ENCODE data around the gene NPTN.
"Not testable (repeated sequence)": the region's sequence is repeated elsewhere in the genome, so short reads cannot be mapped to it uniquely, and the experiment has no call there.

NPTN gene

DNA sequence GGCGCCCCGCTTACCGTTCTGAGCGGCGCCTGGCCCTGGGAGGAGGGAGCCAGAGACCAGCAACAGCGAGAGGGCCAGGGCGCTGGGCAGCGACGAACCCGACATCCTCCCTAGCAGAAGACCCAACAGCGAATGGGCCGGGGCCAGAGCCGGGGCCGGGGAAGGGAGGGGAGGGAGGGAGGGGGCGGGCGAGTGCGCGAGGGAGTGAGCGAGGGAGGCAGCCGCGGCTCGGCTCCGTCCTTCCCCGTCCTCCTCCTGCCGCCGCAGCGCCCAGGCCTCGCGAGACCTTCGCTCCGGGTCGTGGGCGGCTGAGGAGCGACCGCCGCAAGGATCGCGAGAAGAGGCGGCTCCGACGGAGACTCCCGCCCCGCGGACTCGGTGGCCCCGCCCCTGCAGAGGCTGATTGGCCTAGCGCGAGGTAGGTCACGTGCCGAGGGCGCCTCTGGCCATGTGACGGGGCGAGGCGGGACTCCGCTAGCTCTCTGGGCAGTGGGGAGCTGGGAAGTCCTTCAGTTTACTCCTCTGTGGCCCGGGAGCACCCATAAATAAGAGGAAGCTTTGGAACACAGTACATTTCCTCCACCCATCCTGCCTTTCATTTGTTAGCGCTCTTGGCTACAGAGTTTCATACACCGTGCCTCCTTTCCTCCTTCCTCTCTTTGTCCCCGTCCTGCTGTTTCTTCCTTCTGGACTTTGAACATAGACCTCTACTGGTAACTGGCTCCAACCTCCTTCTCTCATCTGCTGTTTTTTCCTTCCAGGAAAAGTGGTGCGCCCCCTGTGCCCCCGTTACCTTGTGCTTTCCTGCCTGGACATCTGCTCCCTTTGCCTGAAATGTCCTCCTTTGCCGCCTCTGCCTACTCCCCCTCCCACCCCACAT lies at the start of gene NPTN:
Gene NPTN (minus strand): TSS at position 279 of the 880 bp plus-strand sequence. CDS start 174 bp downstream, at position 105.
- peak; percentile 97 for DNase-seq

DNA sequence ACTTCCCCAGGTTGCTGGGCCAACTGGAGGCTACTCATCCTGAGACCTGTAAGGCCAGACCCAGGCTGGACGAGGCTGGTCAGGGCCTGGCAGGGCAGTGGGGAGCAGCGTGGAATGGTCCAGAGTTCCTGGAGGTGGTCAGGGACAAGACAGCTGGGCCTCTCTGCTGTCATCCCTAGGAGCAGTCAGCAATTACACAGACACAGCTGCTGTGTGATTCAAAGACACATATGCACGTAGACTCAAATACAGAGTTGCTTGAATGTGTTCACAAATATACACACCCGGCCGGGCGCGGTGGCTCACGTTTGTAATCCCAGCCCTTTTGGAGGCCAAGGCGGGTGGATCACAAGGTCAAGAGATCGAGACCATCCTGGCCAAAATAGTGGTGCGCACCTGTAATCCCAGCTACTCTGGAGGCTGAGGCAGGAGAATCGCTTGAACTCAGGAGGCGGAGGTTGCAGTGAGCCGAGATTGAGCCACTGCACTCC lies 49.5 kb upstream of the NPTN start:
- DNase-seq, result no peak

DNA sequence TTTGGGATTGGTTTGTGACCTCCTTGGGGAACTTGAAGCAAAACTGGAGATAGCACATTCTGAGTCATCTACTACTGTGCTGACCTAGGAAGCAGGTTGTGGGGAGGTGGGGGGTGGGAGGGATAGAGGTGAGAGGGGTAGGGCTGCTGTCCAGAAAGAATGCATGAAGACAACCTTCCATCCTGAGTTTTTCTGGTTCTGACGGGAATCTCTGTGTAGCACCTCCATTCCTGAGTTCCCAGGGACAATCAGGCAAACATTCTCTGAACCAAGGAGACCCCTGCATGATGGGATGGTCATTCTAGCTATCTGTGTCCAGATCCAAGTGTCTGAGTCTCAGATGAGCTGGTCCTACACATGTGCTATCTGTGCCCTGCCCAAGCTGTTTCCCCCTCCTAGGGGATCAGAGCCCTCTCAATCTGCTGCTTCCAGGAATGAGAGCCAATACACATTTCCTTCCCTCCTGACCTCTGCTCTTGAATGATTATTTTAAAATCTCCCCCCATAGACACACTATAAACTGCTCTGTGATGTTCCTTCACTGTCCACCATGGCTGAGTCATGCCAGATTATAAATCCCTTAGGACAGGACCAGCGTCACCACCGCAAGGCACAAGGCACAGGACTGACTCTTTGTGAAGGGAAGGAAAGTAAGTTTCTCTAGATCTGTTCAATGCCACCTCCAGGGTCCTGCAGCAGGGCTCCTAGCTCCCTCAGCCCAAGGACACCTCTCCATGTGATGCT lies 48.8 kb upstream of the NPTN start:
- DNase-seq, result no peak

DNA sequence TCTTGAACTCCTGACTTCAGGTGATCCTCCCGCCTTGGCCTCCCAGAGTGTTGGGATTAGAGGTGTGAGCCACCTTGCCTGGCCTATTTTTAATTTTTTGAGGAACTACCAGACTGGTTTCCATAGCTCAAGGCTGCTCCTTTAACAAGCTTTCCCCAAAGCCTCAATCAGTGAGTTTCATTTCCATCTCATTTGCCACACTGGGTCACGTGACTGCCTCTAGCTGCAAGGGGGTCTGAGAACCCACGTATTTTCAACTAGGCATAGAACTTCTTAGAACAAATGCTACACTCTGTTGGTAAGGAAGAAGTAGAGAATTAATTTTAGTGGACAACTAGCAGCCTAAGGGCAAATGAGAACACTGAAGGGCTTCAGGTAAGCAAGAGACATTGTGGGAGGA lies 47.9 kb upstream of the NPTN start:
- no peak for DNase-seq

DNA sequence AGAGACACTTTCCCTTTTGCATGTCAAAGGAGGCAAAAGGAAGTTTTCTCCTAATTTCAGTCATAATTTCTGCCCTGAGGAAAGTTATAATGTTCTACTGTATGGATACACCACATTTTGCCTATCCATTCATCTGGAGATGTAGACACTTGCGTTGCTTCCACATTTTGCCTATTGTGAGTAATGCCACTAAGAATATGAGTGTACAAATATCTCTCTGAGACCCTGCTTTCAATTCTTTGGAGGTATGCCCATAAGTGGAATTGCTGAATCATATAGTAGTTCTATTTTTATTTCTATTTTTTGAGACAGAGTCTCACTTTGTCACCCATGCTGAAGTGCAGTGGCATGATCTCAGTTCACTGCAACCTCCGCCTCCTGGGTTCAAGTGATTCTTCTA lies 47.4 kb upstream of the NPTN start:
- no peak for DNase-seq

DNA sequence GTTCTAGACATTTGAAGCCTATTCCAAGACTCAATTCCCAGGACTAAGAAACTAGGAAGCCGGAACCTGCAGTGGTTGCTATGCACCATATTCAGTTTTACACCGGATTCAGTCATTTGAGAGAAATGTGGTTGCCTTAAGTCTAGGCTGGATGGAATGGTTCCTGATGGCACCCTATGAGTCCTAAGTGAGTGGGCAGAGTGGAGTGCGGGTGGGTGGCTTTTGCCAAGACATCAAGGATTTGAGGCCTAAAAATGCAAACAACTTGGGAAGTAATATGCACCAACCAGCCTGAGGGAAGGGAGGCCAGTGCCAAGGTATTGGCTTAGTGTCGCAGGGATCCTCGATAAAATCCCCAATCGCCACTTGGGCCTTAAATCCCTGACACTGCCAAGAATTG lies 46.8 kb upstream of the NPTN start:
- DNase-seq, result no peak

DNA sequence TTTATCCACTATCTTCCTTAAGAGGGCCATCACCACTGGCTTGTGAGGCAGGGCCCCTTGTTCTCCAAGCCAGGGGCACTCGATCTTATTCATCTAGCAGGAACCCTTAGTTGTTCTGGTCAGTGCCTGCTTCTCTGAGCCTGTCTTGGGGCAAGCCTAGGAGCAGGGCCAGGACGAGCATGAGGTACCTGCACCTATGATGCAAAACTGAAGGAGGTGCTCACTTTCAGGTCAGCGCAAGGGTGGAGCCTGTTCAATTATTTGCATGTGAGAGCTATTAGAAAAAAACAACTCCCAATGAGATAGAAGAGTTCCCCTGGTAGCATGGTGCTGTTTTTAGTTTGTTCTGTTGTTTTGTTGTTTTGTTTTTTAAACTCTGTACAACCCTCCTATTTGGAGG lies 46.0 kb upstream of the NPTN start:
- DNase-seq, result no peak

DNA sequence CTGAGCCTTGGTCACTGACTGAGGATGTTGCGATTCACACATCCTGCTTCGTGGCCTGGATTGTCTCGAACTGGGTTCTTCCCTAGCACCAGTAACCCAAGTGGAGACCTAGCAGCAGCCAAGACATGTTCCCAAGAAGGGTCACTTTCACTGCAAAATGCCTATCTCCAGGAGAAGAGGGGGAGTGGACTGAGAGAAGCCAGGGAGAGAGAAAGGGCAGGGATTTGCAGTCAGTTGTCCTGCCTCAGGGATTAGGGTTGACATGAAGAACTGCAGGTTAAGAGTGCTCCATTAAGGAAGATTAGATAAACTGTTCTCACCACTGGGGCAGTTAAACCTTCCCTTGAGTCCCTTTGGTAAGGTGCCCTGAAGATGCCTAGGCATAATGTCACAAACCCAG lies 45.3 kb upstream of the NPTN start:
- no peak for DNase-seq

DNA sequence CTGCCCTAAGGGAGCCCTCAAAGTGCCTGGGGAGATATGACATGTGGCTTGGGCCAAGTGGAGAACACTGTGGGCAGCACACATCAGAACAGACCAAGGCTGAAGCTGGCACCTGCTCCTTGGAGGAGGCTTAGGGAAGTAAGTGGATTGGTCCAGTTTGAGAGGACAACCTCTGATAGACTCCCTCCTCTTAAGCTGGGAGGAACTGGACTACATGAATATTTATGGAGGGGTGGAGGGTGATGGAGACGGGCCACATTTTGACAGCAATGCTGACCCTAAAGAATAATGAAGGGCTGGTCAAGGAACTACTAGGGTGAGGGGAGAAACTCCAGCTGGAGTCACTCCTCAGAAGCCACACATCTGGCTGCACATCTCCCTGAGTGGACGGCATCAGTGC lies 44.5 kb upstream of the NPTN start:
- no peak for DNase-seq

DNA sequence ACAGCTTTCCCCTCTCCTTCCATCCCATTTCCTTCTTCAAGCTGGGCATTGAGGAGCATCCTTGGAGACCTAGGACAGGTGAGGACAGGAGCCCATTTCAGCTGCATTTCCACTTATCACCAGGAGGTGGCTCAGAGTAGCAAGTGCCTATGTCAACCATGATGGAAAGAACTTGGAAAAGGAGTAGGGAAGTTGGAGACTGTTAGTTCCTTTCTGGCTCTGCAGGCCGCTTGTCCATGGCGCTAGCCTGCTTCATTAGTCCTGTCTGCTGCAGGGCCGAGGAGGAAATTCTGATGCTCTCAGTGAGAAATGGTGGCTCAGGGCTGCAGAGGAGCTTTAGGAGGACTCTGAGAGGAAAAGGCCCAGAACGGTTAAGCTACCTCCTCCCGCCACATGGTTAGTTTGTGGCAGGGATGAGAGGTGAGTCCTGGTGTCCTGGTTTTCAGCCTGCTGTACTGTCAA lies 44.0 kb upstream of the NPTN start:
- DNase-seq, result peak; percentile 36

DNA sequence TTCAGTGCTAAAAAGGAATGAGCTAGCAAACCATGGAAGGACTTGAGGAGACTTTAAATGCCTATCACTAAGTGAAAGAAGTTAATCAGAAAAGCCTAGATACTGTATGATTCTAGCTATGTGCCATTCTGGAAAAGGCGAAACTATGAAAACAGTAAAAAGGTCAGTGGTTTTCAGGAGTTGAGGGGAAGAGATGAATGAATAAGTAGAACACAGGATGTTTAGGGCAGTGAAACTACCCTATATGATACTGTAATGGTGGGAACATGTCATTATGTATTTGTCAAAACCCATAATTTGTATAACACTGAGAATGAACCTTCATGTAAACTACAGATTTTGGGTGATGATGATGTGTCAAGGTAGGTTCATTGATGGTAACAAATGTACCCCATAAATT lies 41.4 kb upstream of the NPTN start:
- no peak for DNase-seq

DNA sequence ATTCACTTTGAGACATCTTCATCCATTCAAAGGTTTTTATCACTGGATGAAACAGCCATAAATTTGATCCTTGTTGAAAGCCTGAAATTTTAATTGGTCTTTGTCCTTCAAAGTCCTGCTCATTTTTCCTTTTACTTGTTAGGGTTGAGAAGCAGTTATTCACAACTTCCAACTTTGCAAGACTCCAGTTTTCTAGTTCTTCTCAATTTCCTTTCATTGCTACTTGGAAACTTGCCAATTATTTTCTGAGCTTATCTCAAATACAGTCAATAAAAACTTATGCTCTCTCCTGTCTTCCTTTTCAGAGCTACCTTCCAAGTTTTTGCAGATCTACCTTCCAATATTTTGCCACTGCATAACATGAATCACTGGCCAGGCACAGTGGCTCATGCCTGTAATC lies 27.3 kb upstream of the NPTN start:
- DNase-seq, result no peak

DNA sequence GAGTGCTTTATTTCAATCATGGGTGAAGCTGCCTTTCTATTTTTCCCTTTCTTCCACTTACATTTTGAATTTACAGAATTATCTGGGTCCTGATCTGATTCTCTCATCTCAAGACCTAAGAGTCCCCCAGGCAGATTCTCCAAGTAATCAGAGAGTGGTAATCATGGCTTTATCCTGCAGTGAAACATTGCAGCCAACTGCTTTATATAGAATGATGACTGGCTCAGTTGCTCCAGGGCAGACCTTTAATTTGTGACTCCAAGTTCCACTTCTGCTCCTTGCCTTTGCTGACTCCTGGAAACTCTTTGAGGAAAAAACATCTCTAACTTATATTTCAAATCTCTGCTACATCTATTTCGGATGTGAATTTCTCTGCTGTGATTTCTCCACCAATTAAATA lies 25.5 kb upstream of the NPTN start:
- no peak for DNase-seq

DNA sequence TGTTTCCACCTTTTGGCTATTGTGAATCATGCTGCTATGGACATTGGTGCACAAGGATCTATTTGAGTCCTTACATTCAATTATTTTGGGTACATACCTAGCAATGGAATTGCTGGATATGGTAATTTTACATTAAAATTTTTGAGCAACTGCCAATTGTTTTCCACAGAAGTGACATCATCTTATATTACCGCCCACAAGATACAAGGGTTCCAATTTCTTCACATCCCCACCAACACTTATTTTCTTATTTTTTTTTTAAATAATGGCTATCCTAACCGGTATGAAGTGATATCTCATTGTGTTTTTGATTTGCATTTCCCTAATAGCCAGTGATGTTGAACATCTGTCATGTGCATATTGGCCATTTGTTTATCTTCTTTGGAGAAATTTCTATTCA lies 22.5 kb upstream of the NPTN start:
- DNase-seq, result no peak

DNA sequence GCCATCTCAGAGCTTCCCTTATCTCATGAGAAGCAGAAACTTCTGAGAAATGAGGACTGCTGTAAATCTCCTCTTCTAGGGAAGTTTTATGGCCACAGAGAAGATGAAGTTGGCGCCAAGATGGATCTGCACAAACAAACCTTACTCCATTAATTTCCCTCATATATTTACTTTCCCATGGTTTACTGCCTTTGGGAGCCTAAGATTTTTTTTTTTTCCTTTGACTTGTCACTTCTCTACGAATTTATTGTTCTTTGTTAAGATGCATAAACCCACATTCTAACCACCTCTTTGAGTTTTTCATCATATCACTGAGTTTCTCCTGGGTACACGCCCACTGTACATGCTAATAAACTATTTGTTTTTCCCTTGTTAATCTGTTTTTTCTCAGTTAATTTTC lies 21.5 kb upstream of the NPTN start:
- DNase-seq, result no peak

DNA sequence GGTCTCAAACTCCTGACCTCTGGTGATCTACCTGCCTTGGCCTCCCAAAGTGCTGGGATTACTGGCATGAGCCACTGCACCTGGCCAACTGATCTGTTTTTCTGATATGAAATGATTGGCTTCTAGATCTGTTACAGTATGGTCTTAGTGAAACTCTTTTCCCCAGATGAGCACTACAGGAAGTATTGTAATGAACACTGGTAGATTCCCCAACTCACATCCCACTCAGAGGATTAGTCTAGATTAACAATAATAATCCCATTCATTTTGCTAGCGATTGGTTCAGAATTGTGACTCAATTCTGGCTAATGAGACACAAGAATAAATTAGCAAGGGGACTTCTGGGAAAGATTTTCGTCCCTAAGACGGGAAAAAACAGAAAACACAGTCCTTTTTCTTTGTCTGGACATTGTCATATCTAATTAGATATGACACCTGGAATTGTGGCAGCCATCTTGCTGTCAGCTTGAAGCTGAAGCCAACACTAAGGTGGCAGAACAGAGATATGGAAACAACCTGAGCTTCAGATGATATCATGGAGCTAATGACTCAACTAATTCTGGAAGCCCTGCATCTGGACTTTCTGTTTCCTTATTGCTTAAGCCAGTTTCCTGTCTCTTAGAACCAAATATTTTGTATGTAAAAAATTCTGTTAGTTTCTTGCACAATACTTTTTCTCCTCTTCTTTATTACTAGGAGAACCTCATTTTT lies 17.4 kb upstream of the NPTN start:
- no peak for DNase-seq

DNA sequence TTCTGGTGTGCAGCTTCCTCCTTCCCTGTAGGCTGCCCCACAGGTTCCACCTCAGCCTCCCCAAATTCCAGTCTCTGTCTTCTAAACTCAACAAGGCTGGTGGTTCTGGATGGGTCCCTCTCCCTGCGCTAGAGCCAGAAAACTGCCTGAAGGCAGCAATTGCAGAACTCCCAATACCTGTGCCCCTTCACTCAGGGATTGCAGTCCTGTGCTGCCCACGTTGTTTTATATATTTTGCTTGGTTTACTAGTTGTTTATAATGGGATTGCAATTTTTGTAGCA lies 14.8 kb upstream of the NPTN start:
- DNase-seq, result no peak

DNA sequence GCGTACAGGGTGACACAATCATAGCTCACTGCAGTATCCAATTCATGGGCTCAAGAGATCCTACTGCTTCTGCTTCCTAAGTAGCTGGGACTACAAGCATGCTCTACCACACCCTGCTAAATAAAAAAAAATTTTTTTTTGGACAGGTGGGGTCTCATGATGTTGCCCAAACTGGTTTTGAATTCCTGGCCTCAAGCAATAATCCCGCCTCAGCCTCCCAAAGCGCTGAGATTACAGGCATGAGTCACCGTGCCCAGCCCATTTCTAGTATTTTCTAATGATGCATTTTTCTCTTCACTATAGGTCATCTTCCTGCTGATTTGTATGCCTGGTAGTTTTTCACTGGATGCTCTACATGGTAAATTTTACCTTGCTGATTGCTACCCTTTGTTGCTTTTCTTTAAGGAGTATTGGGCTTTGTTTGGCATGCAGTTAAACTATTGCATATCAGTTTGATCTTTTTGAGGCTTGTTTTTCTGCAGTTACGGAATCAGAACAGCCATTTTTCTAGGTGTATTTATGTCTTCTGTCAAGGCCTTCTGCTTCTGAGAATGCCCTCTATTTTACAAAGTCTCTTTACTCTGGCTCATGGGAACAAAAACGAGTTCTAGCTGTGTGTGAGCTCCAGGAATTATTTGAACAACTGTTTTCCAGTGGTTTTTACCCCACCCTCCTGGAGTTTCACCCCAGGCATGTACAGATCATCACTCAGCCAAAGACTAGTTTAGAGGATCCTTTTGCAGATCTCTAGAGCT lies 14.2 kb upstream of the NPTN start:
- DNase-seq, result no peak

DNA sequence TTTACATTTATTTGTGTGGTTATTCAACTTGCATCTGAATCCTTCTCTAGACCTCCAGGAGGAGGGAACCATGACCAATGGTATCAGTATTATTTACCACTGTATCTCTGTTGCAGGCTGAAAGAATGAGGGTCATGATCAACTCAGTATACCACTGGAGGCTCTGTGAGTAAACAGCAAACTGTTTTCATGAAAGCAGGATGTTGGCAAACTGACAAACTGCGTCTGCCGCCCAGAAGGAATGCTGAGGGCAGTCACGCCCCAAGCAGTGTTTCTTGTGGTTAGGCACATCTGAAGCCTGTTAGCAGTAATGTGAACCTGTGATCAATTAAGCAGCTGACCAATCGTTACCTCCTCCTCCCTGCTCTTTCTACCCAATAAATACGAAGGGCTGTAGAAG lies 6.3 kb upstream of the NPTN start:
- not testable (repeated sequence) for DNase-seq

DNA sequence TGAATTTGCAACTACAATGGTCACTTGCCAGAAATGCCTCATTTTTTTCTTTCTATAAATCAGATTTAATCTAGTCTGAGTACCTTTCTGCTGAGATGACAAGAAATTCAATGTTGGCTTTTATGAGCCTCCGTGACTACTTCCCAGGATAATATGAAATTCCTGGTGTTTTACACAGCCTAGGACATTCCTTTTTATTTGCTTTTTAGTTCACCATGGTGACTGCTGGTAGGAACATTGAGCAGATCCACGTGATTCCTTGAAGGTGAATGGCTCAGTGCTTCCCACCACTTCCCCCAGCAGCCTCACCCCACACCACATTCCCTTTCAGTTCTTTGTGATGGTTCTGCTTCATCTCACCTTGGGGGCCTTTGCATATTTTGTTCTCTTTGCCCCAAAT lies 4.3 kb upstream of the NPTN start:
- no peak for DNase-seq

DNA sequence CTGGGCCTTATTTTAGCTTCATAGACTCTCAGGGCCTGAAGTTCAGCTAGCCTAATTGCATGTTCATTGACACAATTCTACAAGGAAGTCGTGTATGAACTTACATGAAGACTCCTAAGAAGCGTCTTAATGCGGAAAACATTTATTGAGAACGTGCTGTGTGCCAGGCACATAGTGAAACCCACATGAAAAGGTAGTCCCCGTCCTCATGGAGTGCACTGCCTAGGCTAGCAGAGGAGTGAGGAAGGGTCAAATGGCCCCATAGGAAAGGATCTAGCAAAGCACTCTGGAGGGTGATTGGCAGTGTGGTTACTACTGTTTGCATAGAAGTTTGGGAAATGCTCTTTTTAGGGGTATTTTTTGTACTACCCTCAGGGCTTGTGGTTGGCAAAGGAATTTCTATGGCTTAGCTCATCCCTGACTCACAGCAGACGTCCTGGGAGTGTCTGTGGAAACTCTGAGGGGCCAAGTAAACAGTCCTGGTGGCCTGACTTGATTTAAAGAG lies 854 bp upstream of the NPTN start:
- no peak for DNase-seq

DNA sequence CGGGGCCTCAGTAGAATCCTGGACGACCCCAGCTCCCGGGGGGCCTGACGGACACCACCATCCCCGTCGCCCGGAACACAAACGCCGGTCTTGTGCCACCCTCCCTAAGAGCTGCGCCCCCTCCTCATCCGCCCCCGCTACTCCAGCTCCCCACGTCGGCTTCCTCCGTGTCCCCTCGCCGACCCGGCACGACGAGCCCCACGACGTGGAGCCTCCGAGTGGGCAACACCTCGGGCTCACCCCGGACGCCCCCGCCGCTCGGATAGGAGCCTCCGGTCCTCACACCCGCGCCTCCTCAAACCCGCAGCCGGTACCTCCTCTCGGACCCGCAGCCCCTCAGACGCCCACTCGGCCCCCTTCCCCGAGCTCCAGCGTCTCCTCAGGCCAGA lies 525 bp downstream of the NPTN start:
- no peak for DNase-seq

Measured in NCI-H774 (cell line).